ENCODE results near the gene ALKBH7. TPM values are rescaled to one million over a fixed set of nuclear protein-coding genes. Genes with fewer than 3 reads are reported as not detected.
"Not testable (repeated sequence)": the region's sequence is repeated elsewhere in the genome, so short reads cannot be mapped to it uniquely, and the experiment has no call there.

ALKBH7 gene
- total and polyA plus RNA-seq, 4 experiments from 2014 or later = 67.4 to 88.1 (median 72.9) TPM

DNA sequence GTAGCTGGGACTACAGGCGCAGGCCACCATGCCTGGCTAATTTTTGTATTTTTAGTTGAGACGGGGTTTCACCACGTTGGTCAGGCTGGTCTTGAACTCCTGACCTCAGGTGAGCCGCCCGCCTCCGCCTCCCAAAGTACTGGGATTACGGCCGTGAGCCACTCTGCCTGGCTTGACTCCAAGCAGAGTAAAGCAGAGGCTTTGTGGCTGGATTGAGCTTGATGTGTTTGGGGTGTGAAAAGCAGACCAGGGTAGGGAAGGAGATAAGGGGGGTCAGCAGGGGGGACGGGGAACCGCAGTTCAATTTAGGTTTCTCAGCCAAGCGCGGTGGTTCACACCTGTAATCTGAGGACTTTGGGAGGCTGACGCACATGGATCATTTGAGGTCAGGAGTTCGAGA lies 15.4 kb upstream of the ALKBH7 start:
- Mint-ChIP-seq H3K4me3 (no peak overlapping the region), H3K36me3 (peaks cover 8 to 20% of the 10 kb centered on the region in 2 donors), H3K9me3 (no peaks in the 10 kb centered on the region), H3K4me1 (peaks cover 0 to 16% (median 3%) of the 10 kb centered on the region in 4 donors), H3K27ac (no peak overlapping the region), H3K27me3 (no peaks in the 10 kb centered on the region)
- no peak for DNase-seq
- ChIA-PET POLR2A (ENCODE audit: partially characterized antibody) (interaction anchor here (0.9 kb wide), 1 partner anchor 31 kb away, joined by 3 read pairs; no protein-coding TSS in a partner anchor), CTCF (ENCODE audit: partially characterized antibody) (no interaction called here)
- Histone ChIP-seq H3K4me1 (ENCODE audit: insufficient read depth, low read length) (peaks cover 3% of the 10 kb centered on the region), H3K27me3 (ENCODE audit: insufficient read depth, low read length) (no peaks in the 10 kb centered on the region), H3K27ac (ENCODE audit: low read depth, low read length) (no peak overlapping the region), H3K36me3 (ENCODE audit: insufficient read depth, low read length) (no peaks in the 10 kb centered on the region), H3K4me3 (ENCODE audit: low read length in 2 of 2) (no peak overlapping the region), H3K9me3 (ENCODE audit: control insufficient read depth in 1 of 2, low read length in 2 of 2) (no peaks in the 10 kb centered on the region)
- intact Hi-C loops (cut with micrococcal nuclease) = no loop called here

DNA sequence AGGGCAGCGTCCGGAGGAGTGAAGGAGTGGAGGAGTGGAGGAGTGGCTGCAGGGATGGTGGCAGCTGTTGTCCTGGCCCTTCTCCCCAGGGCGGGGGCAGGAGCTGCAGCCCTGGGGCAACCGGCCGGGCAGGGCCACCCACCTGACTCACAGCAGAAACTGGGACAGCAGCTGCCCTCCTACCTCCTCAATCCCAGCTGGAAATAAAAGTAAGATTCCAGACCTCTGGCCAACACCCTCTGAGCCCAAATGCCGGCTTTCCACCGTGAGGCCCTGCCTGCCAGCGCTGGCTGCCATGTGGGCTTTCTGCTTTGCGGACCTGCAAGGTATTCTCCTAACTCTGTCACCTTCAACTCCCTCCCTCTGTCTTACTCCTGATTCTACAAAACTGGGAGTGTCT lies 14.6 kb upstream of the ALKBH7 start:
- no peak for DNase-seq
- Mint-ChIP-seq H3K4me3 (no peak overlapping the region), H3K9me3 (no peaks in the 10 kb centered on the region), H3K27me3 (no peaks in the 10 kb centered on the region), H3K27ac (peak overlapping the region in 1 of 7 donors; percentile 23), H3K36me3 (peaks cover 6 to 20% of the 10 kb centered on the region in 2 donors), H3K4me1 (peaks cover 8 to 24% (median 9%) of the 10 kb centered on the region in 4 donors)
- H3K27ac ChIP-seq (ENCODE audit: low read depth, low read length) = no peak overlapping the region
- H3K4me3 ChIP-seq (ENCODE audit: low read length in 2 of 2) = no peak overlapping the region
- no peaks in the 10 kb centered on the region for H3K36me3 ChIP-seq (ENCODE audit: insufficient read depth, low read length)
- intact Hi-C loops (cut with micrococcal nuclease) = no loop called here
- peaks cover 11% of the 10 kb centered on the region for H3K4me1 ChIP-seq (ENCODE audit: insufficient read depth, low read length)
- H3K27me3 ChIP-seq (ENCODE audit: insufficient read depth, low read length) = no peaks in the 10 kb centered on the region
- H3K9me3 ChIP-seq (ENCODE audit: control insufficient read depth in 1 of 2, low read length in 2 of 2) = no peaks in the 10 kb centered on the region
- POLR2A ChIA-PET (ENCODE audit: partially characterized antibody) = no interaction called here
- CTCF ChIA-PET (ENCODE audit: partially characterized antibody) = interaction anchor here (0.6 kb wide), 1 partner anchor 48 kb away, joined by 3 read pairs; no protein-coding TSS in a partner anchor

DNA sequence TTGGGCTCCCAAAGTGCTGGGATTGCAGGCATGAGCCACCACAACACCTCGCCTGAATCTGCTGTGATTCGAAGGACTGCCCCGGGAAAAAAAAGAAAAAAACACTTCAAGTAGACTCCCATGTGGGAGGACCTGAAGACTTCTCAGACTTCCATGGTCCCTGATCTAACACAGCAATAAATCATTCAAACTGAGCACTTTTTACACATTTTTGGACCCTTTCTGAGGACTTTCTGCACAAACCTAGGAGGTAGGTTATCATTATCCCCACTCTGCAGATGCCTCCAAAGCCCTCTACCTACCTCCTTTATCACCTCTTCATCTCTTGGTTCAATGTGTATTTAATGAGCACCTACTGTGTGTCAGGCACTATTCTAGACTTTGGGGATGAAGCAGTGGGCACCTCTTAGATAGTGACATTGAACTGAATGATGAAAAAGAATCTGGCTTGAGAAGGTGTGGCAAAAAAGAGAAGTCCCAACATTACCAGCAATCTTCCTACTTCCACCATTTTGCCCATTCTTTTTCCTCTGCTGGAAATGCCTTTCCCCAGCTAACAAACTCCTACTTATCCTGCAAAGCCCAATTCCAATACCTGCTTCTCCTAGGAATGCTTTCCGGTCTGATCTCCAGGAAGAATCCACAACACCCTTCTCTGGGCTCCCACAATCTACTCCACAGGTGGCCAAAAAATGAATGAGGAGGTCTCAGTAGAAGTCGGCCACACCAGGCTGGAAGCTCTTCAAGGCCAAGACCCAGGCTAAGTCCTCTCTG lies 12.8 kb upstream of the ALKBH7 start:
- H3K4me3 ChIP-seq (ENCODE audit: low read length in 2 of 2) = no peak overlapping the region
- Mint-ChIP-seq H3K4me3 (peak overlapping the region in 1 of 8 donors; percentile 59), H3K27me3 (no peaks in the 10 kb centered on the region), H3K4me1 (peaks cover 10 to 29% (median 16%) of the 10 kb centered on the region in 4 donors), H3K9me3 (no peaks in the 10 kb centered on the region), H3K27ac (peak overlapping the region in 5 of 7 donors; percentile 10 to 40 (median 24)), H3K36me3 (peaks cover 10 to 23% of the 10 kb centered on the region in 2 donors)
- DNase-seq = no peak
- POLR2A ChIA-PET (ENCODE audit: partially characterized antibody) = interaction anchor here (0.6 to 5.4 kb wide), 5 partner anchors 13 to 147 kb away, joined by 3 to 123 read pairs (median 10); partner anchors contain the start of genes ALKBH7, DENND1C and KHSRP
- peaks cover 23% of the 10 kb centered on the region for H3K4me1 ChIP-seq (ENCODE audit: insufficient read depth, low read length)
- intact Hi-C loops (cut with micrococcal nuclease) = loop anchor here (2.0 to 10.0 kb wide), 4 partner anchors 145 to 1173 kb away; partner anchors contain the start of genes DUS3L and RFX2
- no peaks in the 10 kb centered on the region for H3K9me3 ChIP-seq (ENCODE audit: control insufficient read depth in 1 of 2, low read length in 2 of 2)
- H3K27ac ChIP-seq (ENCODE audit: low read depth, low read length) = no peak overlapping the region
- CTCF ChIA-PET (ENCODE audit: partially characterized antibody) = no interaction called here
- no peaks in the 10 kb centered on the region for H3K27me3 ChIP-seq (ENCODE audit: insufficient read depth, low read length)
- peaks cover 9% of the 10 kb centered on the region for H3K36me3 ChIP-seq (ENCODE audit: insufficient read depth, low read length)

DNA sequence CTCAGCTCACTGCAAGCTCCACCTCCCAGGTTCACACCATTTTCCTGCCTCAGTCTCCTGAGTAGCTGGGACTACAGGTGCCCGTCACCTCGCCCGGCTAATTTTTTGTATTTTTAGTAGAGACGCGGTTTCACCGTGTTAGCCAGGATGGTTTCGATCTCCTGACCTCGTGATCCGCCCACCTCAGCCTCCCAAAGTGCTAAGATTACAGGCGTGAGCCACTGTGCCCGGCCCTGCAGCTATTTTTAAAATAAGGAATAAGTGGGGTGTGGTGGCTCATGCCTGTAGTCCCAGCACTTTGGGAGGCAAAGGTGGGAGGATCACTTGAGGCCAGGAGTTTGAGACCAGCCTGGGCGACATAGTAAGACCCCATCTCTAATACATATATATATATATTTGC lies 12.1 kb upstream of the ALKBH7 start:
- CTCF ChIA-PET (ENCODE audit: partially characterized antibody) = not testable (repeated sequence)
- intact Hi-C loops (cut with micrococcal nuclease) = loop anchor here (2.0 to 10.0 kb wide), 4 partner anchors 144 to 1172 kb away; partner anchors contain the start of genes DUS3L and RFX2

DNA sequence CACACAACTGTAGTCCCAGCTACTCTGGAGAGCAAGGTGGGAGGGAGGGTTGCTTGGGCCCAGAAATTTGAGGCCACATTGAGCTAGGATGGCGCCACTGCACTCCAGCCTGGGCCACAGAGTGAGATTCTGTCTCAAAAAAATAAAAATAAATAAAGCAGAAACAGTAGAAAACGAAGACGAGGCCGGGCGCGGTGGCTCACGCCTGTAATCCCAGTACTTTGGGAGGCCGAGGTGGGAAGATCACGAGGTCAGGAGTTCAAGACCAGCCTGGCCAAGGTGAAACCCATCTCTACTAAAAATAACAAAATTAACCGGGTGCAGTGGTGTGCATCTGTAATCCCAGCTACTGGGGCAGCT lies 11.8 kb upstream of the ALKBH7 start:
- CTCF ChIA-PET (ENCODE audit: partially characterized antibody) = interaction anchor here (0.6 to 0.9 kb wide), 3 partner anchors 11 to 143 kb away, joined by 3 to 6 read pairs (median 3); partner anchors contain the start of gene ALKBH7
- POLR2A ChIA-PET (ENCODE audit: partially characterized antibody) = interaction anchor here (0.6 to 5.4 kb wide), 9 partner anchors 7 to 120 kb away, joined by 3 to 123 read pairs (median 5); partner anchors contain the start of genes ALKBH7, DENND1C, GTF2F1 and KHSRP

More for the DNA sequence above, 12.1 kb upstream of the ALKBH7 start:
- H3K4me3 ChIP-seq (ENCODE audit: low read length in 2 of 2); H3K27me3 Mint-ChIP-seq; H3K4me3 Mint-ChIP-seq; DNase-seq; H3K9me3 ChIP-seq (ENCODE audit: control insufficient read depth in 1 of 2, low read length in 2 of 2); H3K9me3 Mint-ChIP-seq; H3K27ac ChIP-seq (ENCODE audit: low read depth, low read length); H3K27me3 ChIP-seq (ENCODE audit: insufficient read depth, low read length): not testable (repeated sequence)
- Mint-ChIP-seq H3K36me3 (peaks cover 14 to 27% of the 10 kb centered on the region in 2 donors), H3K4me1 (peaks cover 10 to 29% (median 16%) of the 10 kb centered on the region in 4 donors), H3K27ac (peak overlapping the region in 1 of 7 donors; percentile 92)
- POLR2A ChIA-PET (ENCODE audit: partially characterized antibody) = interaction anchor here (0.7 to 5.4 kb wide), 6 partner anchors 12 to 121 kb away, joined by 3 to 123 read pairs (median 16); partner anchors contain the start of genes ALKBH7, DENND1C, GTF2F1 and KHSRP
- Histone ChIP-seq H3K4me1 (ENCODE audit: insufficient read depth, low read length) (peaks cover 23% of the 10 kb centered on the region), H3K36me3 (ENCODE audit: insufficient read depth, low read length) (peaks cover 15% of the 10 kb centered on the region)

DNA sequence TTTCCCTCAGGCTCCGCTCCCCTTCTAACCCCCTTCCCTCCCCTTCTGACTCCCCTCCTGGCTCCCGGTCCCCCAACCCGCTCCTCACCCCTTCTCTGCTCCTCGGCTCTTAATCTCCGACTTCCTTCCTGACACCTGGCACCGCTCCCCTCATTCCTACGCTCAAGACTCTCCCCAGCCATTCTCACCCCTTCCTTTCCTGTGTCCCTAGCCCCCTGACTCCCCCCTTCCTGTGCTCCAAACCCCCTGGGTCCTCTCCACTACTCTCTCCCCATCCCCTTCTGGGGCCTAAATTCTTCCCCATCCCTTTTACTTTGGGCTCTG lies 10.6 kb upstream of the ALKBH7 start:
- CTCF ChIA-PET (ENCODE audit: partially characterized antibody) = no interaction called here
- Mint-ChIP-seq H3K4me3 (peak overlapping the region; percentile 90 to 98 (median 95)), H3K27ac (peak overlapping the region; percentile 91 to 97 (median 95)), H3K27me3 (no peaks in the 10 kb centered on the region), H3K9me3 (no peaks in the 10 kb centered on the region), H3K4me1 (peaks cover 10 to 29% (median 19%) of the 10 kb centered on the region in 4 donors), H3K36me3 (peaks cover 20 to 34% of the 10 kb centered on the region in 2 donors)
- peaks cover 28% of the 10 kb centered on the region for H3K36me3 ChIP-seq (ENCODE audit: insufficient read depth, low read length)
- peak overlapping the region; percentile 78 for H3K27ac ChIP-seq (ENCODE audit: low read depth, low read length)
- peak in 1 of 5 donors; percentile 14 for DNase-seq
- peak overlapping the region; percentile 92 to 97 for H3K4me3 ChIP-seq (ENCODE audit: low read length in 2 of 2)
- no peaks in the 10 kb centered on the region for H3K9me3 ChIP-seq (ENCODE audit: control insufficient read depth in 1 of 2, low read length in 2 of 2)
- H3K4me1 ChIP-seq (ENCODE audit: insufficient read depth, low read length) = peaks cover 23% of the 10 kb centered on the region
- intact Hi-C loops (cut with micrococcal nuclease) = loop anchor here (5.0 to 10.0 kb wide), 2 partner anchors 567 to 1170 kb away; partner anchors contain the start of gene DUS3L
- no peaks in the 10 kb centered on the region for H3K27me3 ChIP-seq (ENCODE audit: insufficient read depth, low read length)
- POLR2A ChIA-PET (ENCODE audit: partially characterized antibody) = interaction anchor here (1.4 to 5.4 kb wide), 6 partner anchors 11 to 707 kb away, joined by 3 to 123 read pairs (median 16); partner anchors contain the start of genes ALKBH7, DENND1C, GTF2F1 and KHSRP

More for the DNA sequence above, 11.8 kb upstream of the ALKBH7 start:
- Histone ChIP-seq H3K4me3 (ENCODE audit: low read length in 2 of 2) (peak overlapping the region in 1 of 2 donors; percentile 92), H3K27ac (ENCODE audit: low read depth, low read length) (peak overlapping the region; percentile 78), H3K36me3 (ENCODE audit: insufficient read depth, low read length) (peaks cover 19% of the 10 kb centered on the region), H3K4me1 (ENCODE audit: insufficient read depth, low read length) (peaks cover 23% of the 10 kb centered on the region)
- DNase-seq = peak in 1 of 5 donors; percentile 27
- peaks cover 15 to 28% of the 10 kb centered on the region in 2 donors for H3K36me3 Mint-ChIP-seq
- intact Hi-C loops (cut with micrococcal nuclease) = loop anchor here (1.0 to 10.0 kb wide), 9 partner anchors 12 to 1171 kb away; partner anchors contain the start of genes DUS3L, GTF2F1 and RFX2
- not testable (repeated sequence) for H3K9me3 Mint-ChIP-seq; H3K27me3 ChIP-seq (ENCODE audit: insufficient read depth, low read length); H3K9me3 ChIP-seq (ENCODE audit: control insufficient read depth in 1 of 2, low read length in 2 of 2); H3K27me3 Mint-ChIP-seq
- H3K4me3 Mint-ChIP-seq = peak overlapping the region; percentile 90 to 98 (median 95)
- H3K4me1 Mint-ChIP-seq = peaks cover 10 to 29% (median 16%) of the 10 kb centered on the region in 4 donors
- peak overlapping the region in 5 of 7 donors; percentile 91 to 95 (median 92) for H3K27ac Mint-ChIP-seq
